Fibroblast of lung (primary cell): ENCODE measurements around the gene GLB1L. TPM values are rescaled to one million over a fixed set of nuclear protein-coding genes. Genes with fewer than 3 reads are reported as not detected.

Source experiments
- DNase-seq, 2 donors: peaks; one replicate each; pipeline versions ENCODE4 v3.0.0 to v3.0.0-alpha.2; 2010; ENCODE audit warnings: low read depth in 2 of 2
- H2AFZ ChIP-seq: 2 replicates; pipeline ENCODE4 v1.5.1; 2012; ENCODE audit warnings: low read length, control low read depth, inconsistent platforms
- H3K27ac ChIP-seq: 2 replicates; pipeline ENCODE4 v1.5.1; 2011; ENCODE audit warnings: low read length, control low read depth; ENCODE audit not compliant: insufficient read depth
- H3K27me3 ChIP-seq: 2 replicates; pipeline ENCODE4 v1.5.1; 2011; ENCODE audit warnings: mild to moderate bottlenecking, low read length; ENCODE audit not compliant: control insufficient read depth, insufficient read depth
- H3K36me3 ChIP-seq: 2 replicates; pipeline ENCODE4 v1.5.1; 2011; ENCODE audit warnings: low read length; ENCODE audit not compliant: control insufficient read depth, insufficient read depth
- H3K4me1 ChIP-seq: 2 replicates; pipeline ENCODE4 v1.5.1; 2011; ENCODE audit warnings: low read length; ENCODE audit not compliant: control insufficient read depth, insufficient read depth; ENCODE audit errors: extremely low read depth
- H3K4me2 ChIP-seq: 2 replicates; pipeline ENCODE4 v1.5.1; 2011; ENCODE audit warnings: low read length, control low read depth; ENCODE audit not compliant: insufficient read depth; ENCODE audit errors: extremely low read depth
- H3K4me3 ChIP-seq, 4 experiments: fragments of 200-600 bp in 1 of 4; sonication (generic) in 1 of 4; replicated peaks in 1 of 4; 2 replicates each; pipeline ENCODE4 v1.5.1; 2011 to 2016; ENCODE audit warnings: low read length in 4 of 4, low read depth in 3 of 4, mild to moderate bottlenecking in 3 of 4, control low read depth in 2 of 4, inconsistent platforms in 1 of 4, mixed read lengths in 1 of 4; ENCODE audit not compliant: insufficient read depth in 1 of 4; ENCODE audit errors: control extremely low read depth in 1 of 4
- H3K79me2 ChIP-seq: 2 replicates; pipeline ENCODE4 v1.5.1; 2012; ENCODE audit warnings: mild to moderate bottlenecking, low read length, inconsistent platforms; ENCODE audit not compliant: control insufficient read depth, insufficient read depth
- H3K9ac ChIP-seq: 2 replicates; pipeline ENCODE4 v1.5.1; 2011; ENCODE audit warnings: mild to moderate bottlenecking, low read length, control low read depth; ENCODE audit not compliant: insufficient read depth
- H3K9me3 ChIP-seq: 2 replicates; pipeline ENCODE4 v1.5.1; 2012; ENCODE audit warnings: low read depth, low read length; ENCODE audit not compliant: control insufficient read depth, insufficient read depth
- H4K20me1 ChIP-seq: 2 replicates; pipeline ENCODE4 v1.5.1; 2011; ENCODE audit warnings: low read length; ENCODE audit not compliant: control insufficient read depth, insufficient read depth; ENCODE audit errors: extremely low read depth
- EZH2 ChIP-seq: IDR thresholded peaks from 2 replicates; pipeline ENCODE4 v1.5.1; 2012; ENCODE audit warnings: low read length, control low read depth, mild to moderate bottlenecking; ENCODE audit errors: missing control alignments
- polyA plus RNA-seq, 2 donors: library from polyadenylated mRNA; depleted of rRNA in 1 of 2; stranded (reverse) in 1 of 2; unstranded in 1 of 2; fragments of >200 nt; gene quantifications; 2 replicates each; pipeline ENCODE4 v1.2.1, GENCODE V29; 2011 to 2012; ENCODE audit warnings: missing spikeins in 1 of 2
- total RNA-seq: library from RNA; depleted of rRNA; stranded (reverse); fragments of >200 nt; gene quantifications from 2 replicates; pipeline ENCODE4 v1.2.1, GENCODE V29; 2014
- TF ChIP-seq, protein P1 (sequence below), 2 donors: IDR thresholded peaks in 1 of 2; conservative IDR thresholded peaks in 1 of 2; 1 replicate in 1 of 2; 2 replicates in 1 of 2; pipeline ENCODE4 v1.5.1; 2011 to 2012; ENCODE audit warnings: low read length in 2 of 2, control low read depth in 1 of 2, inconsistent platforms in 1 of 2, low read depth in 1 of 2, mild to moderate bottlenecking in 1 of 2

Gene GLB1L
- total and polyA plus RNA-seq, 2 donors (not counting 1 experiment from before 2014, with no cell fraction given): 12.8 to 28.2 TPM

DNA sequence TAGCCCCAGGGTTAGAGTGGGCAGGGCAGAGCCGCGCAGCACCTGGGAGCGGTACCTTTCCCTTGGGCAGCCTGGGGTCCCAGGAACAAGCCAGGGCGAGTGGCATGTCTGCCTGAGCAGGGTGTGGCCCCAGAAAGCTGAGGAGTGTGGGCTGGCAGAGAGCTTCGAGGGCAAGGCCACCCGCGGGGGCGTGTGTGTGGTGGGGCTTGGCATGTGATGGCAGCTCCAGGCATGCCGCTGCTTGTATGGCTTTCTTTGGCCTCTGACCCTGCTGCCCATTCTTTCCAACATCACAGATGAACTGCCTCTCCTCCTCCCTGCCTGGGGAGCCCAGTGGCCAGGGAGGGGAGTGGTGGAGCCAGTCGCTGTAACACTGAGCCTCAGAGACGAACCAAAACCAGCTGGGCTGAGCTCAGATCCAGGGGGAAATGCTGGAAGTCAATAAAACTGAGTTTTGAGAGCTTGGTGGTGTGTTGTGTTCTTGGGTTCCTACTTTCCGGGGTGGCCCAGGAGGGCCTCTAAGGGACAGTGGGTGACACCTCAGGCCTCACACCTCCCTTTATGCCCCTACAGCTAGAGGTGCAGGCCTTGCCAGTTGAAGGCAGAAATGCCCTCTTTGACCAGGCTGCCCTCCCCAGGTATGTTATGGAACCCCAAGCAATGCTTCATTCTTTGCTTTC is 41.3 kb upstream of the GLB1L start:
- Histone ChIP-seq H3K4me1 (peaks cover 11% of the 10 kb centered on the region), H3K4me2 (no peak overlapping the region), H3K27me3 (no peaks in the 10 kb centered on the region), H3K4me3 (no peak overlapping the region), H3K79me2 (no peaks in the 10 kb centered on the region), H2AFZ (no peak overlapping the region), H4K20me1 (no peaks in the 10 kb centered on the region), H3K9me3 (no peaks in the 10 kb centered on the region), H3K9ac (no peak overlapping the region), H3K27ac (peak overlapping the region; percentile 26), H3K36me3 (peaks cover 21% of the 10 kb centered on the region)
- TF ChIP-seq, protein P1, sequence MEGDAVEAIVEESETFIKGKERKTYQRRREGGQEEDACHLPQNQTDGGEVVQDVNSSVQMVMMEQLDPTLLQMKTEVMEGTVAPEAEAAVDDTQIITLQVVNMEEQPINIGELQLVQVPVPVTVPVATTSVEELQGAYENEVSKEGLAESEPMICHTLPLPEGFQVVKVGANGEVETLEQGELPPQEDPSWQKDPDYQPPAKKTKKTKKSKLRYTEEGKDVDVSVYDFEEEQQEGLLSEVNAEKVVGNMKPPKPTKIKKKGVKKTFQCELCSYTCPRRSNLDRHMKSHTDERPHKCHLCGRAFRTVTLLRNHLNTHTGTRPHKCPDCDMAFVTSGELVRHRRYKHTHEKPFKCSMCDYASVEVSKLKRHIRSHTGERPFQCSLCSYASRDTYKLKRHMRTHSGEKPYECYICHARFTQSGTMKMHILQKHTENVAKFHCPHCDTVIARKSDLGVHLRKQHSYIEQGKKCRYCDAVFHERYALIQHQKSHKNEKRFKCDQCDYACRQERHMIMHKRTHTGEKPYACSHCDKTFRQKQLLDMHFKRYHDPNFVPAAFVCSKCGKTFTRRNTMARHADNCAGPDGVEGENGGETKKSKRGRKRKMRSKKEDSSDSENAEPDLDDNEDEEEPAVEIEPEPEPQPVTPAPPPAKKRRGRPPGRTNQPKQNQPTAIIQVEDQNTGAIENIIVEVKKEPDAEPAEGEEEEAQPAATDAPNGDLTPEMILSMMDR (conservative IDR thresholded peaks at IDR 0.05 in 1 of 2, IDR thresholded peaks at IDR 0.05 in 1 of 2; ENCODE audit: low read depth in 1 of 2, low read length in 2 of 2): no peak
- no peak for TF ChIP-seq EZH2
- peak in 1 of 2 donors; percentile 65 for DNase-seq

DNA sequence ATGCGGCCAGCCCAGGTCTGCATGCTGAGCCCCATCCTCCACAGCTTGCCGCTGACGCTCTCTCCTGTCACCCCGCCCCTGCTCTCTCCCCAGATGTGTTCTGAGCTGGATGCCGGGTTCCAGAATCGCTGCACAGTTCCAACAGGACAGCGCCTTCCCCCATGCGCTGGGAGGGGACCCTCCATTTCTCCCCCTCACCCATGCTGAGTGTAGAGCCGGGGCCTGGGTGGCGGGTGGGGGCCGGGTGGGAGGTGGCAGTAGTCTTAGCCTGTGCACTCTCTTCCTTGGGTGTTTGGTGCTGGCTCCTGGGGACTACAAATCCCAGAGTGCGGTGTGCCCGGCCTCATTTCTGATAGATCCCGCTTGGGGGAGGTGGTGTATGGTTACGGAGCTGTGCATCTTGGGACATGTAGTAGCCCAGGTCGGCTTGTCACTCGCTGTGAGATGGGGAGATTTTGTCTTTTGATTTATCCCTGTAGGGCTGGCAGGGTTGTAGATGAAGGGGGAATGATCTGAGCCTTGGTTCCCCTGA is 40.7 kb upstream of the GLB1L start:
- DNase-seq: peak; percentile 48 to 81
- Histone ChIP-seq H3K27ac (peak overlapping the region; percentile 26), H3K27me3 (no peaks in the 10 kb centered on the region), H2AFZ (no peak overlapping the region), H3K4me3 (no peak overlapping the region), H3K9me3 (no peaks in the 10 kb centered on the region), H3K4me1 (peaks cover 11% of the 10 kb centered on the region), H3K36me3 (peaks cover 25% of the 10 kb centered on the region), H3K79me2 (no peaks in the 10 kb centered on the region), H3K4me2 (no peak overlapping the region), H3K9ac (no peak overlapping the region), H4K20me1 (no peaks in the 10 kb centered on the region)
- TF ChIP-seq, protein P1 (conservative IDR thresholded peaks at IDR 0.05 in 1 of 2, IDR thresholded peaks at IDR 0.05 in 1 of 2; ENCODE audit: low read depth in 1 of 2, low read length in 2 of 2): no peak
- no peak for TF ChIP-seq EZH2

DNA sequence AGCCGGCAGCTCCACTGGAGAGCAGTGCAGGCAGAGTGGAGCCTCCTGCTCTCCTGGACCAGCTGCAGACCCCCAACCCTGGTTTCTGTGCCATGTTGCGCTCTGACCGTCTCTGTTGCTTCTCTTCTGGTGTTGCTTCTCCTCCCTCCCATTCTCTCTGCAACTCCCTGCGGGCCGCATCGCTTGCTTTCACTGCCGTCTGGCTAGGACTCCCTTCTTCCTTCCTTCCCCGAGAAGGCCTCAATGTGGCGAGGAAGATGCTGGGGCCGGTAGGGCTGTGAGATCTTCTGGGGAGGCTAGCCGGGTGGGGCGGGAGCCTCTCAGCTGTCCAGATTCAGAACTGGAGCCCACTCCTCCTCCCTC is 40.1 kb upstream of the GLB1L start:
- no peak overlapping the region for H3K9ac ChIP-seq
- no peaks in the 10 kb centered on the region for H3K27me3 ChIP-seq
- DNase-seq: no peak
- no peak overlapping the region for H3K4me3 ChIP-seq
- peaks cover 30% of the 10 kb centered on the region for H3K36me3 ChIP-seq
- peaks cover 3% of the 10 kb centered on the region for H3K79me2 ChIP-seq
- no peaks in the 10 kb centered on the region for H3K9me3 ChIP-seq
- no peak for TF ChIP-seq EZH2
- TF ChIP-seq, protein P1 (conservative IDR thresholded peaks at IDR 0.05 in 1 of 2, IDR thresholded peaks at IDR 0.05 in 1 of 2; ENCODE audit: low read depth in 1 of 2, low read length in 2 of 2): no peak
- H3K4me1 ChIP-seq: peaks cover 14% of the 10 kb centered on the region
- no peak overlapping the region for H3K4me2 ChIP-seq
- no peaks in the 10 kb centered on the region for H4K20me1 ChIP-seq
- no peak overlapping the region for H3K27ac ChIP-seq
- H2AFZ ChIP-seq: no peak overlapping the region
